Stimulated activated CD8-positive, alpha-beta memory T cell treated with anti-CD3 and anti-CD28 coated beads, Interleukin-4, amount 100 ng/mL, for 1 hour (primary cell): ENCODE measurements around the gene DNAJC16.
"Not testable (repeated sequence)": the region's sequence is repeated elsewhere in the genome, so short reads cannot be mapped to it uniquely, and the experiment has no call there.

Source experiments
- DNase-seq, 2 donors: peaks; one replicate each; pipeline ENCODE4 v3.0.0-alpha.2; 2020; ENCODE audit warnings: low read depth in 2 of 2, low spot score in 1 of 2

DNAJC16 gene

DNA sequence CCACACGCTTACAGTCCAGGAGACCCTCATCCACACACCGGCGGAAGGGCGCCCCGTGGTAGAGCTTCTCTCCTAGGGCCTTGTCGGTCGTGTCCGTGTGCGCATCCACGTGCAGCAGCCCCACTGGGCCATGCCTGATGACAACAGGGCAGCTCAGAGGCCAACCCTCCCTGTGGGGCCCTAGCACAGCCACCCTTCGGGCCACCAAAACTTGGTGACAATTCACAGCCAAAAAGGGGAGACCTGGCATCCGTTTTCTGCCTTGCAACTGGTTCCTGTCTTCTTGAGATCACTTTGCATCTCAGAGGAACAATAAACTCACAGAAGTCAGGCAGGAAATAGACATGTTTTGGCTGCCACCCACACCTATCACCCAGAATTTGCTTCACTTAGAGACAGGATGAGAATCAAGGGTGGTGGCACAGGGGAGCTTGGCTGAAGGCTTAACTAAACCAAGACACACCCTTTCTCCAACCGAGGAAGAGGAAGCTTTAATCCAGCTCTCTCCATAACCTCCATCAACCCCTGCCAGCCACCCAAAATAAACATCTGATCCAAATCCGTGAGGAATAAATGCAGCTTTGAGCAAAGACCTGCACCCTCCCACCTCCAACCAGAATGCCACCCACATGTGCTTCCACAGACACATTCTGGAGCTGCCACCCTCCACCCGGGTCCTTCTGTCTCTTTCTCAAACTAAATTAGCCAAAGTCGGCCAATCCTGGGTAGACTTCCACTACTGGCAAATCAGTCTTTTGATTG, 52.5 kb downstream of the DNAJC16 start:
- DNase-seq: no peak

DNA sequence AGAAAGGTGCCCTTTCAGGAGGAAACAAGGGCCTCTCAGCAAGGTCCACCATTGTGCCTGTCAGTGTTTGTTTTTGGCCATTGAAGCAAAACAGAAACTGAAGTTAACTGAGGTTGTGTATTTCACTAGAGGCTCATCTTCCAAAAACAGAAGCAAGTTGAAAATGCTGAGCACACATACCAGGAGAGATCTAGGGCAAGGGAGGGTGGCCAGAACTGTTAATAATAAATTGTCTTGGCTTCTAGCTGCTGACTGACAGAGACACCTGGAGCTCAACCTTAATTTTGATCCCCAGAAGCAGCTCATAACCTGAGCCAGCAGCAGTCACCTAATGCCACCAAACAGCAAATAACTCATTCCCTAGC, 53.0 kb downstream of the DNAJC16 start:
- no peak for DNase-seq

DNA sequence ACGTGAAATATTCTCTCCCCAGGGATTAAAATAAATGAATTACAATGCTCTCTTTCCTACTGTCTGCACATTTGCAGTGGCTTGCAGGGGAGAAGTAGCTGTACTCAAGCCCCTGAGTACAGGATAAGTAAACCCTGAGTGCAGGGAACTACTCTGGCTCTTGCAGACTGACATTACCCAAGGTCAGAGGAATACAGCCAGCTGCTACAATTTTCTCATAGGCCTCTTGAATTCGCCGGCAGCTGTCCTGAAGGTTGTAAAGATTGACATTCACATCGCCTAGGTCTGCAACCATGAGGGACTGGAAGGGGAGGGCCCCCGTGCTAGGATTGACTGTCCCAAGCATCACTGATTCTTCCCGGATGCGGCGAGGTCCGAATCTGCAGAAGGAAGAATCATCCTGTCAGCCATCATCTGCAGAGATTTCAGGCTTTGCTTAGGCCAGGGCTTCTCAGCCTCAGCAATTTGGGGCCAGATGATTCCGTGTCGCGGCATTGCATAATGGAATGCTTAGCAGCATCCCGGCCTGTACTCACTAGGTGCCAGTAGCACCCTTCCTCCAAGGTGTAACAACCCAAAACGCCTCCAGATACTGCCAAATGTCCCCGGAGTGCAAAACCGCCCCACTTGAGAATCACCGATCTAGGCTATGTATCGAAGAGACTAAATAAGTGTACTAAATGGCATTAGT, 56.5 kb downstream of the DNAJC16 start:
- DNase-seq: no peak

DNA sequence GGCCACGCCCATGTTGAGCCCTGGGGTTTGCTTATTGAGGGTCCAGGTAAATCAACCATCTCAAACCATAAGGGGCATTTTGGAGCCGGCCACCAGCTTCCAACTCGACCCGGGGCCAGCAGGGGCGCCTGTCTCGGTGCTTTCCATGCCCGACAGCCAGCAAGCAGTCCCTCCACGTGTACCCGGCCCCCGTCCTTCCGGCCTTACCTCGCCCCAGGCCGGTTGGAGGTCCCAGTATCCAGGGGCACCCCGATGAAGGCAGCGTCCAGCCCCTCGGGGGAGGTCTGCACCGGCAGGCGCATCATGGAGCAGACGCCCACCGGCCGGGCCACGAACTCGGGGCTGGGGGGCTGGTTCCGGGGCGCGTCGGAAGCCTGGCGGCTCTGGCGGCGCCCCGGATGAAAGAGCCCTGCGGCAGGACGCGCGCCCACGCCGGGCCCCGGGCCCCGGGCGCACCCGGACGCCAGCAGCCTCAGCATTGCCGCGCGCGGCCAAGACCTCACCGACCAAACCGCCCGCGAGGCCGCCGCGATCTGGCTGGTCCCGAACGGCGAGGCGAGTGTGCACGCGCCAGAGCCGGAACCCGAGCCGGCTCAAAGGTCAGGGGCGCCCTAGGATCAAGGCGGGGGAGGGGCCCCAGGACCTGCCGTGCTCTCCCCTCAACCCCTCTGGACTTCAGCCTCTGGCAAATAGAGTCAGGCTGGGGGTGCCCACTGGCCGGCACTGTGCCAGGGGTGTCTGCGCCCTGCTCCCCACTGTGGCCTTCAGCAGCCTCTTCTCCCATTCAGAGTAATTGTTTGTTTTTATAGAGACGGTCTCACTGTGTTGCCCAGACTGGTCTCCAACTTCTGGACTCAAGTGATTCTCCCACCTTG, 58.1 kb downstream of the DNAJC16 start, which contains the start of gene AGMAT:
Gene AGMAT, minus strand, starts transcription at position 563 of the 875 bp plus-strand sequence. Its CDS starts 84 bp downstream, at position 479.
- no peak for DNase-seq

DNA sequence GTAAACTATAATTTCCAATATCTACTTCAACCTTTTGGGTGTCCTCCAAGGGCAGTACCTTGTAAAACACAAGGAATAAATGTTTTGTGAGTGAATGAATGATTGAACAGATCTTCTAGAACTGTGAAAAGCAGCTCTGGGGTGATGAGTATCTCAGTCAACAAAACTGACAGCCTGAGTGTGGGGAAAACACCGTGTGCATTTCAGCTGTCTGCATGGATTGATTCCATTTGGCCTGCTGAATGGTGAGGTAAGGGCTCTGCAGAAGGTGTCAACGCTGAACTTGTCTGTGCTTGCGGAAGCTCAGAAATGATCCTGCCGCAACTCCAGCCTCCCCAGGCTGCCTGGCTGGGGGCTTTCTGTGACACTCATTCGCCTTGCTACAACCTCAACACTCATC, 65.6 kb downstream of the DNAJC16 start:
- DNase-seq: no peak

DNA sequence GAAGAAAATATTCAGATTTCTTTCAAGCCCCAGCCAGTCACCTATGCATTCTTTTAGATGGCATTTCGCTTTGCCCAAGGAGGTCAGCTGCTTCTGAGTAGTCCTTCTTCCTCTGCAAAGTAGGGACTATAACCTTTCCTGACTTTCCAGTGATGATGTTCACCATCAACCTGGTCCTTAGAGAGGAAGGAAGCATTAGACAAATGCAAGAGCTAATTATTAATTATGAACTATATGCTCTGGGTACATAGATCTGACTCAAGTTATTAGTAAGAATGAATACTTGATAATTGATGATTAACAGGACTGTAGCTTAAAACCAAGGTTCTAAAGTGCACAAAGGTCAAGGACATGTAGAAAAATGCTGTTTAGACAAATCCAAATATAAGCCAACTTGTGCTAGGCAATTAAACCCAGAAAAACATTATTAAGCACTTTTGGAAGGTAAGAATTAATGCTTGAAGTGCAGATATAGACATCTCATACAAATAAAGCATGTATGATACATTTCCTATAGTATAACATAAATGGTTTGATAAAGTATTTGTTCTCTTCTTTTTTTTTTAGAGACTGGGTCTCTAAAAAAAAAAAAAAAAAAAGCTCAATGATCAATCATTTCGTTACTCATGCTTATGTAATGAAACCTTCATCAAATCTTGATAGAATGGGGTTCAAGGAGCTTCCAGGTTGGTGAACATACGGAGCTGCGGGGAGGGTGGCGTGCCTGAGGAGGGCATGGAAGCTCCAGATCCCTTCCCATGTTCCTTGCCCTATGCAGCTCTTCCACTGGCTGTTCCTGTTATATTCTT, 69.4 kb downstream of the DNAJC16 start:
- DNase-seq: no peak

DNA sequence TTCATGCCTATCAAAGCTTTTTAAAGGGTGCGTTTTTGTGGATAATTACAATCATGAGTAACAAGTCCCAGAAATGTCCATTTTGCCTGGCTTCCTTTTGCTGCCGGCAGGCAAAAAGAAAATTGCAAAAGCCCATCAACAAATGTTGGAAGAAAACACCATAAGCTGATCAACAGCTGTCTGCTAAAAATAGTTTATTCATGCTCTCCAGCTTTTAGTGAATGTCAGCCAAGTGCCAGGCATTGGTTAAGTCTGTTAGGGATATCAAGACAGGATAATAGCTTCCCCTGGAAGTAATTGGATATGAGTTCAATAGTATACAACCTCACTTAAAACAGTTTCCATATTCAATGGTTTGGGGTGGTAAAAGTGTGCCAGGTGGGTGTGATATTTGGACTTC, 71.8 kb downstream of the DNAJC16 start:
- no peak for DNase-seq

DNA sequence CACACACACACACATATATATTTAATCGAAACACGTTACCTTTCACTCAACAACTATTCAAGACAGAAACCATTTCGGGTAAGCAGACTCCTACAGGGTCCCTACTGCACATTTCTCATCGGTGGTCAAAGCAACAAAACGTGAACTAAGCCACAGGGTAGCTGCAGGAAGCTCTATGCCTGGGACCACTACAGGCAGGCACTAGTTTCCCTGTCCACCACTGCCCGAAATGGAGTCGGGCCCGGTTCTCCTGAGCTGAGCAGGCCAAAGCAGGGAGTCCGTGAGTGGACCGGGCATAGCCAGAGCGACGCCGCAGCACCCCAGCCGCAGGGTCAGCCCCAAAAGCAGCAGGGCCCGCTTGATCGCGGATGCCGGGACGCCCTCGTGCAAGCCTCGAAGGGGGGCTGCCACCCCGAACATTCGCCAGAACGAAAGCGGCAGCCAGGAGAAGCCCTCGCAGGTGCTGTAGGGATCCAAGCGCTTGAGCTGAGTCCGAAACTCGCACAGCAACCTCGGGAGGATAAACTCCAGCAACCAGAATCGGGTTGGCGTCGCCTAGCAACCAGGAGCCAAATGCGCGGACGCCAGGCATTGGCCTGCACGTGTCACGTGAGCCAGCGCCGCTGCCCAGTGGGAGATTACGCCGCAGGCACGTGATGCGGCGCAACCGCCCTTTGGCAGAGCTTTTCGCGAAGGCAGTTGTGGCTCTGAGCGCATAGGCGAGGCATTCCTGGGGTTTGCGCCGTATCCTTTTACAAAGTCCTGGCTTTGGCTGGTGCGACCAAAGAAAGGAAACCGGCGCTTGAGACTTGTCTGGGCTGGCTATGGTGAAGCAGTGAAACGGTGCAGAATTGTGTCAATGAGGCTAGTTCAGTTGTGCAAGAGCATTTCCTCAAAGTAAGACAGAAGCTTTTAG, 76.7 kb downstream of the DNAJC16 start:
- DNase-seq: peak; percentile 75 to 85

DNA sequence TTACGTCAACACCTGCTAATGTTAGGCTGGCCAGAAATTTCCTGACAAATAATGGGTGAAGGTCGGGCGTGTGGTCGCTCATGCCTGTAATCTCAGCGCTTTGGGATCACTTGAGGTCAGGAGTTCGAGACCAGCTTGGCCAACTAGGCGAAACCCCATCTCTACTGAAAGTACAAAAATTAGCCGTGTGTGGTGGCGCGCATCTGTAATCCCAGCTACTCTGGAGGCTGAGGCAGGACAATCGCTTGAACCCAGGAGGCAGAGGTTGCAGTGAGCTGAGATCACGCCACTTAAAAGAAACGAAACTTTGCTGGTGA, 77.3 kb downstream of the DNAJC16 start:
- DNase-seq: not testable (repeated sequence)

DNA sequence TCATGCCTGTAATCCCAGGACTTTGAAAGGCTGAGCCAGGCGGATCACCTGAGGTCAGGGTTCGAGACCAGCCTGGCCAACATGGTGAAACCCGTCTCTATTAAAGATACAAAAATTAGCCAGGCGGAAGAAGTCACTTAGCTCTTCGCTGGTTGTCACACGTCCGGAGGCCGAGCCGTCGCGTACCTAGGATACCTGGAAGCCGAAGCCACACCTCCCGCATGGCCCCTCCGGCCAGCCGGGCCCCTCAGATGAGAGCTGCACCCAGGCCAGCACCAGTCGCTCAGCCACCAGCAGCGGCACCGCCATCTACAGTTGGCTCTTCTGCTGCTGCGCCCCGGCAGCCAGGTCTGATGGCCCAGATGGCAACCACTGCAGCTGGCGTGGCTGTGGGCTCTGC, 77.8 kb downstream of the DNAJC16 start:
- not testable (repeated sequence) for DNase-seq

DNA sequence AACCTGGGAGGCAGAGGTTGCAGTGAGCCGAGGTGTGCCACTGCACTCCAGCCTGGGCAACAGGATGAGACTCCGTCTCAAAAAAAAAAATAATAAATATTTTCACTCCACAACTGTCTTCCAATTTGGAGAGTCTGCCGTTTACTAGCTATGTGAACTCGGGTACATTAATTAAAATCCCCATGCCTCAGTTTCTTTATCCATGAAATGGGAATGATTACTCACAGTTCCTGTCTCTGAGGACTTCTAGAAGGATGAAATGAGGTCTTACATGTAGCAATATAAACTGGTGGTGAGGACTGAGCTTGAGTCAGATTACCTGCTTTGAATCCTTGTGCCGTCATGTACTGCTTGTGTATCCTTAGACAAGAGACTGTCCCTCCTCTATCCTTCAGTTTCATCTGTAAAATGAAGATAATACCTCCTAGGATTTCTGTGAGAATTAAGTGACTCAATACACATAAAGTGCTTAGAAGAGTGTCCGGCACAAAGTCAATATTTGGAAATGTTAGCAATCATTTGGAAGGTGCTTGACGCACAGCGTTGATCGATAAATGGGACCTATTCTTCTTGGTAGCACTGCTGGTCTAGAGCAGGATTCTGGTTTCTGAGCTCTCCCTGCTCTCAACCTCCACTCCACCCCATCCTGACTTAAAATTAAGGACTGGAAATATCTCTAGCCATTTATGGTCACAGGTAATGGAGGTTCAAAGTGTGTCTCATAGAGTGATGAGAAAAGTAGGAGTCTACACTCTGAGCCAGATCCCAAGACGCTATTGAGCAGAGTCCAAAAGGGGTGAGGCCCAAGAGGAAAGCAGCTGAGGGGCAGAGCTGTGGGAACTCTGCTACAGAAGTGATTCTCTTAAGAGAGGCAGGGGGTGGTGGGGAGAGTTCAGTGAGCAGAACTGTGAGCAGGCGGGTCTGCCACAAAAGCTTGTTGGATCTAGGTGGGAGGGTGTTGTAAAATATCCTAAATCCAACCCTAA, 79.0 kb downstream of the DNAJC16 start:
- DNase-seq: no peak

DNA sequence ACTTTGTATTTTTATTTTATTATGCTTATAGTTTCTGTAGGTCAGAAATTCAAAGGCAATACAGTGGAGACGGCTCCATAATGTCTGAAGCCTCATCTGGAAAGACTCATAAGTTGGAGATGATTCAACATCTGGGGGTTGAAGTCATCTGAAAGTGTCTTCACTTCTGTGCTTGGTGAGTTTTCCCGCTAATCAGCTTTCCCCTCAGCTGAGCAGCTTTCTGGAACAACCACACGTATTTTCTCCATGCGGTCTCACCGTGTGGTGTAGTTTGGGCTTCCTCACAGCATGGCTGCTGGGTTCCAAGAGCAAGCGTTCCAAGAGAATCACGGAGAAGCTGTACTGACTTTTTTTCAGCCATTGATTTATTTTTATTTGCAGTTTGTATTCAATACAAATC, 83.0 kb downstream of the DNAJC16 start:
- no peak for DNase-seq

DNA sequence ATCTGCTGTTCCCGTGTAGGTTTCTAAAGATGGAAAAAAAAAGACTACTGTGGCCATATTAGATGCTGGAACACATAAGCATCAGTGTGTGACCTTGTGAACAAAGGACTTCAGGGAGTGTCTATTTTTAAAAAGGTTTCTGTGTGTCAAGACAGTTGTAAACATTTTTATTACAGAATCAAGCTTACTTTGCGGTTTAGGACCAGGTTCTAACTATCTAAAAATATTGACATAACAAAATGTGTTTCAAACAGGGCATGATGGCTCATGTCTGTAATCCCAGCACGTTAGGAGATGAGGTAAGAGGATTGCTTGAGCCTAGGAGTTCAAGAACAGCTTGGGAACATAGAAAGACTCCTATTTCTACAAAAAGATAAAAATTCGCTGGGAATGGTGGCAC, 83.5 kb downstream of the DNAJC16 start:
- DNase-seq: no peak

DNA sequence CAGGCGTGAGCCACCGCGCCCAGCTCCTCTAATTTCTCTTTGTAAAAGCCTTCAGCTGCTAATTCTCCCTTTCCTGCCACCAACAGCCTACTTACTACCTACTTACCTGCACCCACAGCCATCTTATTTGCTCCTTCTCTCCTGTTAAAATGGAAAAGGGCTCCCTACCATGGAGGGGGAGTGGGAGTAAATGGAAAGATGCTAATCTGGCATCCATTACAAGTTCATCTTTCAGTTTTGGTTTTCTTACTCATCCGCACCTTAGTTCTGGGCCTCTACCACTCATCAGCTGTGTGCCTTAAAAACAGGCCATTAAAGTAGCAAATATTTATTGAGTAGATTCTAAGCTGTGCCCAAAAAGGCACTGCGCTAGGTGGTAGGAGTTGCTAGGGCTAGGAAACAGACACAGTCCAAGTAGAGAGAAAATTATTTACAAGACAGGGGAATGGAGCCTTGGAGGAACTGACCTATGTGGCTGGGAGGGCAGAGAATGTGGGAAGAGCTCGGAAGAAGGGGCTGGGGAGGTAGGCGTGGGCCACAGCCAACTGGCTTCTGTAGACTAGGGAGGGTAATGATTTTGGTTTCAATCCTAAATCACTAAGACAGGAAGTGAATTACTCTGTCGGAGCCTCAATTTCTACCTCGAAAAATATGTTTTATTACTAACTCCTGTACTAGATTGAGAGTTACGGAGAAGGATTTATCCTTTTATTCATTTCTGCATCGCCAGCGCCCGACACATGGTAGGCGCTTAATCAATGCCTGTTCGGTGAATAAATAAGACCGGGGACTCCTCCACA, 89.9 kb downstream of the DNAJC16 start:
- no peak for DNase-seq

DNA sequence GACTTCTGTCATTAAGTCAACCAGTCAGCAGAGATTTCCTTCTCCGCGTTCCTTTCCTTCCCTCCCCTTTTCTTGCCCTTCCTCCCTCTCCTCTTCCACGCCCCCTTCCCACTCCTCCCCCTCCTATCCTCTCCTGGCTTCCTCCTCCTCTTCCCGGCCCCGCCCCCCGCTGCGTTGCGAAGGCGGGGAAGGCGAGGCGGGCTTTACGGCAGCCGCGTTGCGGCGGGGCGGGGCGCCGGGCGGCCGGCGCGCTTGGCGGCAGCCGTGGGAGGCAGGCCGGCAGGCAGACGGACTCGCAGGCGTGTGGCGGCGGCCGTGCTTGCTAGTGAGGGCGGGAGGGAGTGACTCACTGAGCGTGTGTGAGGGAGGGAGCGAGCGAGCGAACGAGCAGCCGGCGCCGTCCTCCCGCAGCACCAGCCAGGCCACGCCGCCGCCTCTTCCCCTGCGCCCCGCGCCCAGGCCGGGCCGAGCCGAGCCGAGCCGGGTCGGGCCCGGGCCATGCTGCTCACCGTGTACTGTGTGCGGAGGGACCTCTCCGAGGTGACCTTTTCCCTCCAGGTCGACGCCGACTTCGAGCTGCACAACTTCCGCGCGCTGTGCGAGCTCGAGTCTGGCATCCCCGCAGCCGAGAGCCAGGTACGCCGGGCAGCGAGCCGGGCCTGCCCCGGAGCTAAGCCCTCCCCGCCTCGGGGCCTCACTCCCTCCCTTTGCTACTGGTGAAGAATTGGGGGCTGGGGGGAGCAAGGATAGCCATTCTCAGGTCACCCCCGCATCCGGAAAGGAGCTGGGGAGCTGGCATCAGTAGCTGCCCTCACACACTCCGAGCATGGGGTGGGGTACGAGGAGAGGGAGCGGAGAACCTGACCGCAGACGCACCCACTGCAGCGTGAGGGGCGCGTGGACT, 90.8 kb downstream of the DNAJC16 start, which contains the start of gene DDI2:
Gene DDI2, plus strand, starts transcription at position 286 of the 904 bp plus-strand sequence. Its CDS starts 213 bp downstream, at position 499.
- peak; percentile 80 to 87 for DNase-seq

DNA sequence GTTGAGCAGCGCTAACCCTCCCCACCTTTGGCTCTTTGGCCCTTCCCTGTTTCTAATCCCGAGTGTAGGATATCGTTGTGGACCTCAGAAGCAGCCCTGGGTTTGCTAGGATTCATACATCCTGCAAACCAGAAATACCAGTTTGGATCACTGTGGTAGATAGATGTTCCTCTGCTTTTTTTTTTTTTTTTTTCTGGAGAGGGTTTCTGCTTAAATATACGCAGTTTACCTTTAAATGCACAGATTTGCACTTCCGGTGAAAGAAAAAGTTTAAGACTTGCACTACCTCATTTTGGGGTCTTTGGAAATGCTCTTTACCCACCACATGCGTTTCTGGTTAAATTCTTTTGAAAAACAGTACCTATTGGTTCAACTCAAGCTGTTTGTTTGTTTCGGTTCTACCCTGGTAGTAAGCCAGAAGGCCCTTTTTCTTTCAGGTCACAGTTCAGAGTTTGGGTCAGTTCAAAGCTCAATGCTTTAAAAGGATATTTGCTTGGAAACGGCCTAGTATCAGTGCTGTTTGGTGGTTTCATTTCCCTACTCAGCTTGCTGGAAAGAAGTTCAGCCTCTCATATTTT, 91.5 kb downstream of the DNAJC16 start:
- no peak for DNase-seq
